IMR-90 (cell line): ENCODE data around the gene POLR3G. TPM values are rescaled to one million over a fixed set of nuclear protein-coding genes. Genes with fewer than 3 reads are reported as not detected.

ENCODE experiments used
- ATAC-seq: fragments of 200-7000 bp; cut with Tn5 transposase; 2 replicates; pipeline ENCODE4 v1.9.1; 2020; ENCODE audit warnings: low read depth, mild to moderate bottlenecking, moderate library complexity
- BruUV-seq: library from RNA; stranded (reverse); fragments of 400-500 nt; replicated peaks from 2 replicates; lab custom pipeline; 2021; lab: Mats Ljungman, UMichigan
- CTCF ChIA-PET: fragments of 300-600 bp; formaldehyde crosslinking; extraction: SDS; loops from one replicate; lab custom pipeline; 2021; ENCODE audit warnings: antibody characterized with exemption; lab: Yijun Ruan, JAX
- POLR2A ChIA-PET: fragments of 300-600 bp; sonication (Branson Sonifier 250); formaldehyde crosslinking; loops from one replicate; lab custom pipeline; 2022; ENCODE audit warnings: antibody characterized with exemption; ENCODE audit not compliant: unreplicated experiment; lab: Charles Lee
- DNase-seq: peaks from one replicate; pipeline ENCODE4 v3.0.0; 2013
- H2AFZ ChIP-seq: replicated peaks from 2 replicates; pipeline ENCODE3; 2013; ENCODE audit warnings: low read length, mild to moderate bottlenecking; ENCODE audit not compliant: poor library complexity
- H2AK5ac ChIP-seq: 2 replicates; pipeline ENCODE4 v1.6.1; 2013; ENCODE audit warnings: low read depth, low read length, inconsistent platforms
- H2AK9ac ChIP-seq: replicated peaks from 2 replicates; pipeline ENCODE3; 2013; ENCODE audit warnings: mild to moderate bottlenecking, low read depth, low read length, moderate library complexity; ENCODE audit not compliant: poor library complexity
- H2BK120ac ChIP-seq: 2 replicates; pipeline ENCODE4 v1.6.1; 2013; ENCODE audit warnings: low read depth, low read length, inconsistent platforms
- H2BK15ac ChIP-seq: 3 replicates; pipeline ENCODE4 v1.6.1; 2013; ENCODE audit warnings: low read depth, low read length, inconsistent platforms
- H2BK20ac ChIP-seq: 2 replicates; pipeline ENCODE4 v1.6.1; 2013; ENCODE audit warnings: low read depth, mild to moderate bottlenecking, inconsistent platforms, low read length, moderate library complexity
- H2BK5ac ChIP-seq: 2 replicates; pipeline ENCODE4 v1.6.1; 2013; ENCODE audit warnings: mild to moderate bottlenecking, low read depth, low read length, inconsistent platforms; ENCODE audit not compliant: poor library complexity, severe bottlenecking
- H3K14ac ChIP-seq: replicated peaks from 2 replicates; pipeline ENCODE4 v1.6.1; 2013; ENCODE audit warnings: low read depth, low read length, inconsistent platforms
- H3K18ac ChIP-seq: 2 replicates; pipeline ENCODE4 v1.6.1; 2013; ENCODE audit warnings: low read depth, low read length, control low read depth
- H3K23ac ChIP-seq: 2 replicates; pipeline ENCODE4 v1.6.1; 2013; ENCODE audit warnings: low read depth, low read length, inconsistent platforms
- H3K27ac ChIP-seq: 2 replicates; pipeline ENCODE4 v1.5.1; 2013; ENCODE audit warnings: mild to moderate bottlenecking, control low read depth, low read length; ENCODE audit not compliant: insufficient read depth
- H3K27me3 ChIP-seq: 2 replicates; pipeline ENCODE4 v1.6.1; 2013; ENCODE audit warnings: low read length; ENCODE audit not compliant: control insufficient read depth, insufficient read depth
- H3K36me3 ChIP-seq: 2 replicates; pipeline ENCODE4 v1.6.1; 2013; ENCODE audit warnings: low read length, mixed read lengths; ENCODE audit not compliant: control insufficient read depth, insufficient read depth
- H3K4ac ChIP-seq: 2 replicates; pipeline ENCODE4 v1.6.1; 2013; ENCODE audit warnings: low read depth, low read length, inconsistent platforms
- H3K4me1 ChIP-seq: 2 replicates; pipeline ENCODE4 v1.6.1; 2013; ENCODE audit warnings: low read length, mixed read lengths; ENCODE audit not compliant: control insufficient read depth, insufficient read depth
- H3K4me2 ChIP-seq: 2 replicates; pipeline ENCODE4 v1.6.1; 2013; ENCODE audit warnings: low read depth, mild to moderate bottlenecking, control low read depth, low read length, moderate library complexity
- H3K4me3 ChIP-seq: 2 replicates; pipeline ENCODE4 v1.5.1; 2013; ENCODE audit warnings: low read depth, mild to moderate bottlenecking, control low read depth, low read length, moderate library complexity; ENCODE audit not compliant: insufficient read depth
- H3K56ac ChIP-seq: 2 replicates; pipeline ENCODE4 v1.6.1; 2013; ENCODE audit warnings: low read length, inconsistent platforms; ENCODE audit not compliant: insufficient read depth; ENCODE audit errors: extremely low read depth
- H3K79me1 ChIP-seq, 2 experiments: 2 replicates each; pipeline ENCODE4 v1.6.1; 2013; ENCODE audit warnings: low read length in 2 of 2, inconsistent platforms in 1 of 2, low read depth in 1 of 2
- H3K9ac ChIP-seq: 2 replicates; pipeline ENCODE4 v1.6.1; 2013; ENCODE audit warnings: low read depth, low read length, control low read depth
- H3K9me1 ChIP-seq: 2 replicates; pipeline ENCODE4 v1.6.1; 2013; ENCODE audit warnings: low read length, inconsistent platforms; ENCODE audit not compliant: insufficient read depth
- H3K9me3 ChIP-seq: 2 replicates; pipeline ENCODE4 v1.6.1; 2013; ENCODE audit warnings: low read length; ENCODE audit not compliant: control insufficient read depth, insufficient read depth
- H4K20me1 ChIP-seq: 2 replicates; pipeline ENCODE4 v1.6.1; 2013; ENCODE audit warnings: low read length, inconsistent platforms; ENCODE audit not compliant: insufficient read depth
- H4K5ac ChIP-seq: 2 replicates; pipeline ENCODE4 v1.6.1; 2013; ENCODE audit warnings: mild to moderate bottlenecking, low read depth, low read length, control low read depth
- H4K8ac ChIP-seq, 2 experiments: 2 replicates each; pipeline ENCODE4 v1.6.1; 2013; ENCODE audit warnings: low read depth in 2 of 2, low read length in 2 of 2, control low read depth in 1 of 2, inconsistent platforms in 1 of 2
- H4K91ac ChIP-seq: 2 replicates; pipeline ENCODE4 v1.6.1; 2013; ENCODE audit warnings: low read depth, low read length, inconsistent platforms; ENCODE audit not compliant: insufficient read depth
- CEBPB ChIP-seq: IDR thresholded peaks from 2 replicates; pipeline ENCODE4 v1.6.1; 2012; ENCODE audit warnings: low read depth, low read length, improper control_type of control experiment
- RAD21 ChIP-seq: IDR thresholded peaks from 2 replicates; pipeline ENCODE4 v1.6.1; 2012; ENCODE audit warnings: low read length, improper control_type of control experiment
- WGBS, 2 experiments: methylation state at CpG; one replicate each; pipeline versions ENCODE4 v1.1.5 to v1.1.7; 2013; ENCODE audit warnings: missing lambda C conversion rate in 2 of 2; ENCODE audit not compliant: insufficient read length in 1 of 2; ENCODE audit errors: extremely low coverage in 2 of 2; 5-methylcytosine and 5-hydroxymethylcytosine counted together
- dilution Hi-C: fragments of 300-500 bp; cut with HindIII; formaldehyde crosslinking; loops from one replicate; pipeline ENCODE4 v1.14.3; 2018; ENCODE audit warnings: low sequenced_read_pairs; ENCODE audit not compliant: unreplicated experiment
- in situ Hi-C: fragments of 300-500 bp; cut with MboI; formaldehyde crosslinking; loops from 3 replicates; pipeline ENCODE4 v1.14.3; 2019; ENCODE audit warnings: low sequenced_read_pairs, inconsistent platforms, mixed read lengths
- intact Hi-C: fragments of 100-400 bp; cut with micrococcal nuclease; formaldehyde crosslinking; loops from 2 replicates; pipeline ENCODE4 v1.10.0; 2022
- polyA plus RNA-seq, 3 experiments: library from polyadenylated mRNA; depleted of rRNA; stranded (reverse); fragments of >200 nt; gene quantifications; 2 replicates each; pipeline ENCODE4 v1.2.3, GENCODE V29; 2012; ENCODE audit warnings: low replicate concordance in 1 of 3
- total RNA-seq: library from RNA; depleted of rRNA; stranded (reverse); fragments of >200 nt; gene quantifications from 2 replicates; pipeline ENCODE4 v1.2.3, GENCODE V29; 2012

The POLR3G gene
- total and polyA plus RNA-seq, 2 of the 4 experiments (the other 2 are of a cell fraction), result 10.6 to 11.6 TPM

DNA sequence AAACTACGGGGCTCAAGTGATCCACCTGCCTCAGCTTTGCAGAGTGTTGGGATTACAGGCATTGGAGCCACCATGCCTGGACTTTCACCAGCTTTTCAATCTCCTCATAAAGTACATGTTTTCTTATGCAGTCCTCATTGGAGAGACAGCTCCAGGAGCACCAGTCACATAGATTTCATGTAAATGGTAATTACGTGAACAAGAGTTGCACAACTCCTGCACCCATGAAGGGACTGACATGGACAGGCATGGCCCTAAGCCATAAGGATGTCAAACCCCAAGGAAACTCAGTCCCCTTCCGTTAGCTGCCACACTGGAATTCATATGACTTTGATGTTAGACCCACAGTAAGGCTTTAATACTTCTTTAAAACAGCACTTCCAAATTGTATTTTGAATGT lies 76.3 kb downstream of the POLR3G start:
- ChIA-PET CTCF (no interaction called here), POLR2A (no interaction called here)
- Histone ChIP-seq H4K8ac (no peak overlapping the region), H3K4ac (no peak overlapping the region), H3K56ac (no peak overlapping the region), H3K27me3 (peaks cover 4% of the 10 kb centered on the region), H3K23ac (no peak overlapping the region), H3K18ac (no peak overlapping the region), H2BK5ac (no peak overlapping the region), H4K5ac (no peak overlapping the region), H3K9ac (no peak overlapping the region), H2AFZ (no peak overlapping the region), H2BK120ac (no peak overlapping the region), H3K4me3 (no peak overlapping the region), H2AK5ac (no peak overlapping the region), H2BK15ac (no peak overlapping the region), H3K79me1 (no peaks in the 10 kb centered on the region), H2BK20ac (no peak overlapping the region), H3K9me3 (no peaks in the 10 kb centered on the region), H3K14ac (no peak overlapping the region), H3K9me1 (no peaks in the 10 kb centered on the region), H4K91ac (no peak overlapping the region), H4K20me1 (no peaks in the 10 kb centered on the region), H2AK9ac (no peak overlapping the region), H3K27ac (no peak overlapping the region), H3K4me2 (no peak overlapping the region), H3K36me3 (no peaks in the 10 kb centered on the region), H3K4me1 (no peaks in the 10 kb centered on the region)
- WGBS, 2 experiments, result no CpG with 5 or more reads among the region's 3 CpGs
- in situ Hi-C loops, result no loop called here
- DNase-seq (no peak), ATAC-seq (no peak)
- dilution Hi-C loops, result no loop called here
- no TSS peak for BruUV-seq
- no peak for TF ChIP-seq RAD21
- peak; percentile 23; the same call in 1 of the 2 replicates for TF ChIP-seq CEBPB
- intact Hi-C loops, result no loop called here
